Endothelial cell of umbilical vein (primary cell): ENCODE data around the gene SLC12A6. TPM values are rescaled to one million over a fixed set of nuclear protein-coding genes. Genes with fewer than 3 reads are reported as not detected.

Experiments
- BruUV-seq: library from RNA; stranded (reverse); fragments of 400-500 nt; replicated peaks from 2 replicates; lab custom pipeline; 2021; lab: Mats Ljungman, UMichigan
- CTCF ChIA-PET: fragments of 300-600, 350-600 bp; sonication (Branson Sonifier 250); formaldehyde crosslinking; loops from one replicate; lab custom pipeline; 2021; ENCODE audit warnings: antibody characterized with exemption, inconsistent platforms; lab: Charles Lee
- POLR2A ChIA-PET: fragments of 300-600, 350-600 bp; sonication (Branson Sonifier 250); formaldehyde crosslinking; loops from one replicate; lab custom pipeline; 2021; ENCODE audit warnings: antibody characterized with exemption, inconsistent platforms; lab: Charles Lee
- DNase-seq: peaks from one replicate; pipeline ENCODE4 v3.0.0-alpha.2; 2011; ENCODE audit warnings: low read depth, low spot score
- FAIRE-seq: peaks from 2 replicates; lab custom pipeline; 2011; peaks lifted over from hg19 to GRCh38; lab: Jason Lieb, UNC
- H2AFZ ChIP-seq: 2 replicates; pipeline ENCODE4 v1.6.0; 2012; ENCODE audit warnings: low read depth, low read length, control low read depth, inconsistent platforms
- H3K27ac ChIP-seq: 2 replicates; pipeline ENCODE4 v1.5.1; 2011; ENCODE audit warnings: low read depth, mild to moderate bottlenecking, control low read depth, low read length, moderate library complexity; ENCODE audit not compliant: insufficient read depth
- H3K27me3 ChIP-seq, 2 experiments: 2 replicates each; pipeline versions ENCODE4 v1.6.0 to v1.6.1; 2011; ENCODE audit warnings: low read length in 2 of 2, mixed read lengths in 1 of 2; ENCODE audit not compliant: control insufficient read depth in 2 of 2, insufficient read depth in 2 of 2
- H3K36me3 ChIP-seq, 2 experiments: 2 replicates in 1 of 2; 3 replicates in 1 of 2; pipeline ENCODE4 v1.5.1; 2011; ENCODE audit warnings: low read length in 2 of 2, mild to moderate bottlenecking in 1 of 2, moderate library complexity in 1 of 2; ENCODE audit not compliant: control insufficient read depth in 2 of 2, insufficient read depth in 2 of 2; ENCODE audit errors: extremely low read depth in 1 of 2
- H3K4me1 ChIP-seq: 3 replicates; pipeline ENCODE4 v1.5.1; 2011; ENCODE audit warnings: mild to moderate bottlenecking, low read length; ENCODE audit not compliant: control insufficient read depth, insufficient read depth; ENCODE audit errors: extremely low read depth
- H3K4me2 ChIP-seq: 2 replicates; pipeline ENCODE4 v1.6.1; 2011; ENCODE audit warnings: low read length, control low read depth, mixed read lengths; ENCODE audit not compliant: insufficient read depth
- H3K4me3 ChIP-seq, 3 experiments: fragments of 200-600 bp in 1 of 3; sonication (generic), shearing (Covaris generic) in 1 of 3; replicated peaks in 1 of 3; 2 replicates each; pipeline ENCODE4 v1.5.1; 2011 to 2016; ENCODE audit warnings: control low read depth in 3 of 3, low read length in 3 of 3, mild to moderate bottlenecking in 2 of 3, inconsistent platforms in 1 of 3, low read depth in 1 of 3, moderate library complexity in 1 of 3; ENCODE audit not compliant: insufficient read depth in 1 of 3
- H3K79me2 ChIP-seq: 2 replicates; pipeline ENCODE4 v1.6.0; 2012; ENCODE audit warnings: low read length, inconsistent platforms; ENCODE audit not compliant: control insufficient read depth, insufficient read depth
- H3K9ac ChIP-seq: replicated peaks from 2 replicates; pipeline ENCODE3; 2011; ENCODE audit warnings: low read length, control low read depth; ENCODE audit not compliant: insufficient read depth; ENCODE audit errors: extremely low read depth
- H3K9me1 ChIP-seq: replicated peaks from 3 replicates; pipeline ENCODE4 v1.6.0; 2011; ENCODE audit warnings: mild to moderate bottlenecking, low read length; ENCODE audit not compliant: control insufficient read depth, insufficient read depth; ENCODE audit errors: extremely low read depth
- H3K9me3 ChIP-seq: replicated peaks from 2 replicates; pipeline ENCODE4 v1.5.1; 2012; ENCODE audit warnings: low read length, inconsistent platforms; ENCODE audit not compliant: control insufficient read depth, insufficient read depth
- H4K20me1 ChIP-seq: replicated peaks from 2 replicates; pipeline ENCODE3; 2011; ENCODE audit warnings: mild to moderate bottlenecking, low read length; ENCODE audit not compliant: control insufficient read depth, insufficient read depth; ENCODE audit errors: extremely low read depth
- EZH2 ChIP-seq: IDR thresholded peaks from 2 replicates; pipeline ENCODE4 v1.6.1; 2012; ENCODE audit warnings: borderline replicate concordance, low read depth, mild to moderate bottlenecking, moderate library complexity, low read length, inconsistent platforms; ENCODE audit not compliant: severe bottlenecking
- FOS ChIP-seq: IDR thresholded peaks from 2 replicates; pipeline ENCODE4 v1.6.1; 2011; ENCODE audit warnings: mild to moderate bottlenecking, low read length, moderate library complexity, borderline replicate concordance; ENCODE audit not compliant: insufficient read depth
- GATA2 ChIP-seq: IDR thresholded peaks from 2 replicates; pipeline ENCODE4 v1.7.0; 2011; ENCODE audit warnings: low read depth, mild to moderate bottlenecking, moderate library complexity, mixed read lengths, low read length; ENCODE audit not compliant: insufficient read length, insufficient read depth
- JUN ChIP-seq: IDR thresholded peaks from 2 replicates; pipeline ENCODE4 v1.6.1; 2011; ENCODE audit warnings: borderline replicate concordance, low read depth; ENCODE audit not compliant: insufficient read length, insufficient read depth
- MAX ChIP-seq: IDR thresholded peaks from 2 replicates; pipeline ENCODE4 v1.6.1; 2011; ENCODE audit not compliant: insufficient read depth, insufficient read length
- MYC ChIP-seq: IDR thresholded peaks from one replicate; pipeline ENCODE4 v1.6.1; 2011; ENCODE audit warnings: mild to moderate bottlenecking, low read depth, low read length
- POLR2A ChIP-seq: IDR thresholded peaks from 2 replicates; pipeline ENCODE4 v1.6.1; 2012; ENCODE audit warnings: low read depth, mild to moderate bottlenecking, control low read depth, low read length
- POLR2AphosphoS5 ChIP-seq: IDR thresholded peaks from 2 replicates; pipeline ENCODE4 v1.6.1; 2012; ENCODE audit warnings: low read depth, mild to moderate bottlenecking, control low read depth, low read length, moderate library complexity; ENCODE audit not compliant: insufficient read depth
- dilution Hi-C: fragments of 300-500 bp; cut with MboI; formaldehyde crosslinking; loops from one replicate; pipeline ENCODE4 v1.15.0; 2019; ENCODE audit warnings: low sequenced_read_pairs; ENCODE audit not compliant: extremely low pct_ligation_motif_present
- intact Hi-C: fragments of 100-400 bp; cut with micrococcal nuclease; formaldehyde crosslinking; loops from one replicate; pipeline ENCODE4 v1.10.0; 2022
- polyA plus RNA-seq, 4 experiments: library from polyadenylated mRNA; depleted of rRNA in 3 of 4; stranded (reverse) in 3 of 4; unstranded in 1 of 4; fragments of >200 nt; gene quantifications; 2 replicates each; pipeline versions ENCODE4 v1.2.1 to v1.2.3, GENCODE V29; 2011 to 2012; ENCODE audit warnings: missing spikeins in 1 of 4
- total RNA-seq: library from RNA; stranded (reverse); gene quantifications from 2 replicates; pipeline ENCODE4 v1.2.3, GENCODE V29; 2021
- TF ChIP-seq, protein P1 (sequence below), 2 donors: IDR thresholded peaks; 1 replicate in 1 of 2; 2 replicates in 1 of 2; pipeline ENCODE4 v1.5.1; 2011; ENCODE audit warnings: low read length in 2 of 2, mild to moderate bottlenecking in 2 of 2, moderate library complexity in 2 of 2, control low read depth in 1 of 2, inconsistent platforms in 1 of 2, low read depth in 1 of 2; ENCODE audit not compliant: insufficient read depth in 1 of 2; ENCODE audit errors: extremely low read depth in 1 of 2

Gene SLC12A6
- total and polyA plus RNA-seq, 2 donors (not counting 3 experiments of a cell fraction or from before 2014, with no cell fraction given), result 21.4 to 27.1 TPM

DNA sequence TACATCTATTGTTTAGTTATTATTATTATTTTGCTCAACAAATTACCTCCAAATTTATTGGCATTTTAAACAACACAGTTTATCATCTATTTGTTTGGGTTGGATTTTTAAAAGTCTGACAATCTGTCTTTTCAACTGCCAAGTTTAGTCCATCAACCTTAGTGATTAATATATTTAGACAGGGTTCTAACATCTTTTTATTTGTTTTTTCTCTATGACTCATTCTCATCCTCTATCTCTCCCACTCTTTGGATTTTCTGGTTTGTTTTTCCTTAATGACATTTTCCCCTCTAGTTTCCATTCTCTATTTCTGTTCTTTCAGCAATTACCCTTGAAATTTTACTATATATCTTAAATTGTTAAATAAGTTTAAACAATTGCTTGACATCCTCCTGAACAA is 70.8 kb downstream of the SLC12A6 start:
- H3K9me1 ChIP-seq, result no peaks in the 10 kb centered on the region
- TF ChIP-seq FOS, result no peak
- no peak for TF ChIP-seq GATA2
- TF ChIP-seq JUN, result no peak
- no peak for TF ChIP-seq POLR2AphosphoS5
- TF ChIP-seq POLR2A, result no peak
- no peak for TF ChIP-seq MAX
- TF ChIP-seq MYC, result no peak
- TF ChIP-seq EZH2, result no peak
- TF ChIP-seq, protein P1, sequence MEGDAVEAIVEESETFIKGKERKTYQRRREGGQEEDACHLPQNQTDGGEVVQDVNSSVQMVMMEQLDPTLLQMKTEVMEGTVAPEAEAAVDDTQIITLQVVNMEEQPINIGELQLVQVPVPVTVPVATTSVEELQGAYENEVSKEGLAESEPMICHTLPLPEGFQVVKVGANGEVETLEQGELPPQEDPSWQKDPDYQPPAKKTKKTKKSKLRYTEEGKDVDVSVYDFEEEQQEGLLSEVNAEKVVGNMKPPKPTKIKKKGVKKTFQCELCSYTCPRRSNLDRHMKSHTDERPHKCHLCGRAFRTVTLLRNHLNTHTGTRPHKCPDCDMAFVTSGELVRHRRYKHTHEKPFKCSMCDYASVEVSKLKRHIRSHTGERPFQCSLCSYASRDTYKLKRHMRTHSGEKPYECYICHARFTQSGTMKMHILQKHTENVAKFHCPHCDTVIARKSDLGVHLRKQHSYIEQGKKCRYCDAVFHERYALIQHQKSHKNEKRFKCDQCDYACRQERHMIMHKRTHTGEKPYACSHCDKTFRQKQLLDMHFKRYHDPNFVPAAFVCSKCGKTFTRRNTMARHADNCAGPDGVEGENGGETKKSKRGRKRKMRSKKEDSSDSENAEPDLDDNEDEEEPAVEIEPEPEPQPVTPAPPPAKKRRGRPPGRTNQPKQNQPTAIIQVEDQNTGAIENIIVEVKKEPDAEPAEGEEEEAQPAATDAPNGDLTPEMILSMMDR (IDR thresholded peaks at IDR 0.05; ENCODE audit: extremely low read depth in 1 of 2, insufficient read depth in 1 of 2, low read depth in 1 of 2, low read length in 2 of 2), result no peak
- H3K27me3 ChIP-seq, result no peaks in the 10 kb centered on the region
- no TSS peak for BruUV-seq
- H3K27ac ChIP-seq, result no peak overlapping the region
- FAIRE-seq (no peak), DNase-seq (no peak)
- dilution Hi-C loops (no loop called here), intact Hi-C loops (no loop called here)
- H3K4me3 ChIP-seq, result no peak overlapping the region
- ChIA-PET POLR2A (no interaction called here), CTCF (interaction anchor here (1.0 kb wide), 1 partner anchor 11 kb away, joined by 3 read pairs; no protein-coding TSS in a partner anchor)
- no peaks in the 10 kb centered on the region for H3K79me2 ChIP-seq
- H3K4me2 ChIP-seq, result no peak overlapping the region
- no peak overlapping the region for H3K9ac ChIP-seq
- H2AFZ ChIP-seq, result no peak overlapping the region
- no peaks in the 10 kb centered on the region for H3K36me3 ChIP-seq
- H3K4me1 ChIP-seq, result no peaks in the 10 kb centered on the region
- no peaks in the 10 kb centered on the region for H3K9me3 ChIP-seq
- H4K20me1 ChIP-seq, result no peaks in the 10 kb centered on the region
